OCI-LY7 (cell line): ENCODE data around the gene GOLGA6L9.
"Not testable (repeated sequence)": the region's sequence is repeated elsewhere in the genome, so short reads cannot be mapped to it uniquely, and the experiment has no call there.

Source experiments
- CTCF ChIP-seq: fragments of 200-600 bp; sonication (generic); conservative IDR thresholded peaks from 2 replicates; pipeline ENCODE4 v1.5.1; 2014; ENCODE audit warnings: mild to moderate bottlenecking, antibody characterized with exemption, low read length, moderate library complexity, mixed read lengths
- EZH2phosphoT487 ChIP-seq: fragments of 200-600 bp; sonication (generic); IDR thresholded peaks from 2 replicates; pipeline ENCODE4 v1.6.1; 2018; ENCODE audit warnings: low read depth, borderline replicate concordance, mild to moderate bottlenecking, mixed run types, antibody characterized with exemption, low read length, moderate library complexity, mixed read lengths

- not testable (repeated sequence) for TF ChIP-seq CTCF, EZH2phosphoT487
Measured at GRCh38 chr15:82429693-82430092, at the start of gene GOLGA6L9.
